Measurements from ENCODE around the gene MAD2L1.

Gene MAD2L1

DNA sequence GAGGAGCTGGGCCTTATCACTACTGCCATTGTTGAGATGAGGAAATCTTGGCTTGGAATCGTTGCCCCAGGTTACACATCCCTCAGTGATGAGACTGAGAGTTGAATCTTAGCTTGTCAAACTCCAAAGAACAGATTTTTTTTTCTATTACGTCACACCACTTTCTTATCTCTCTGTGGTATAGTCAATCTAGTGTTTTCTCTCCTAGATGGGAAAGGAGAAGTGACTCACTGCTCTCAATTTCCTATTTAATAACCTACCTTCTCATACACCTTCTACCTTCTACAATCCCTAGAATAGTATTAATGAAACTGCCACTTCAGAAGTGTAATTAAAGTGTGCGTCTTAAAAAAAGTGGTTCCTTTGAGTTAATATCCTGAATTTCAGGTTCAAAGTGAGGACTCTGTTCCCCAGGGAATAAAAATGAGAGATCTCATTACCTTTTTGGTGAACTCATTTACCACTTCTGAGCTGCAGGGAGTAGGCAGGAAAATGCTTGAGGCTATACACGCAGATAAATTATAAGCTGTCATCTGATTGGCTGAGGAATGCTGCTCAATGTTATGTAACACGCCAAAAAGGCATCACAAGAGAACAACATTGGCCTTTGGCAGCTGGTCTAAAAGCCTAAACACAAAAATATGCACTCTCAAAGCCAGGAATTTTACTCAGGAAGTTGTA lies 59.3 kb downstream of the MAD2L1 start:
- H3K4me3 ChIP-seq, result no peak overlapping the region
- no peak overlapping the region for H3K27ac ChIP-seq
- no peak for DNase-seq (ENCODE audit: low spot score)
- TF ChIP-seq, protein P1, sequence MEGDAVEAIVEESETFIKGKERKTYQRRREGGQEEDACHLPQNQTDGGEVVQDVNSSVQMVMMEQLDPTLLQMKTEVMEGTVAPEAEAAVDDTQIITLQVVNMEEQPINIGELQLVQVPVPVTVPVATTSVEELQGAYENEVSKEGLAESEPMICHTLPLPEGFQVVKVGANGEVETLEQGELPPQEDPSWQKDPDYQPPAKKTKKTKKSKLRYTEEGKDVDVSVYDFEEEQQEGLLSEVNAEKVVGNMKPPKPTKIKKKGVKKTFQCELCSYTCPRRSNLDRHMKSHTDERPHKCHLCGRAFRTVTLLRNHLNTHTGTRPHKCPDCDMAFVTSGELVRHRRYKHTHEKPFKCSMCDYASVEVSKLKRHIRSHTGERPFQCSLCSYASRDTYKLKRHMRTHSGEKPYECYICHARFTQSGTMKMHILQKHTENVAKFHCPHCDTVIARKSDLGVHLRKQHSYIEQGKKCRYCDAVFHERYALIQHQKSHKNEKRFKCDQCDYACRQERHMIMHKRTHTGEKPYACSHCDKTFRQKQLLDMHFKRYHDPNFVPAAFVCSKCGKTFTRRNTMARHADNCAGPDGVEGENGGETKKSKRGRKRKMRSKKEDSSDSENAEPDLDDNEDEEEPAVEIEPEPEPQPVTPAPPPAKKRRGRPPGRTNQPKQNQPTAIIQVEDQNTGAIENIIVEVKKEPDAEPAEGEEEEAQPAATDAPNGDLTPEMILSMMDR (IDR thresholded peaks at IDR 0.05), result no peak
